ENCODE measurements around the gene CPT2.

DNA sequence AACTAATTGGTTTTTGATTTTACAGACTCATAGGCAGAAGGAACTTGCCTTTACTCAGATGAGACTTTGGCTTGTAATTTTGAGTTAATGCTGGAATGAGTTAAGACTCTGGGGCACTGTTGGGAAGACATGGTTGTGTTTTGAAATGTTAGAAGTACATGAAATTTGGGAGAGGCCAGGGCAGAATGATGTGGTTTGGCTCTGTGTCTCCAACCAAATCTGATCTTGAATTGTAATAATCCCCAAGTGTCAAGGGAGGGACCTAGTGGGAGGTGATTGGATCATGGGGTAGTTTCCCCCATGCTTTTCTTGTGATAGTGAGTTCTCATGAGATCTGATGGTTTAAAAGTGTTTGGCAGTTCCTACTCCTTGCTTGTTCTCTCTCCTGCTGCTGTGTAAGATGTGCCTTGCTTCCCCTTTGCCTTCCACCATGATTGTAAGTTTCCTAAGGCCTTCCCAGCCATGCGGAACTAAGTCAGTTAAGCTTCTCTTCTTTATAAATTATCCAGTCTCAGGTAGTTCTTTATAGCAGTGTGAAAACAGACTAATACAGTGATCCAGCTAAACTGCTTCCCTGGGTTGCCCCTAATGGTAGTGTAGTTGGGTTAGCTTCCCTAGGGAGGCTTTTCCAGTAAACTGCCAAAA, 10.2 kb downstream of the CPT2 start:
- TF ChIP-seq, protein P1, sequence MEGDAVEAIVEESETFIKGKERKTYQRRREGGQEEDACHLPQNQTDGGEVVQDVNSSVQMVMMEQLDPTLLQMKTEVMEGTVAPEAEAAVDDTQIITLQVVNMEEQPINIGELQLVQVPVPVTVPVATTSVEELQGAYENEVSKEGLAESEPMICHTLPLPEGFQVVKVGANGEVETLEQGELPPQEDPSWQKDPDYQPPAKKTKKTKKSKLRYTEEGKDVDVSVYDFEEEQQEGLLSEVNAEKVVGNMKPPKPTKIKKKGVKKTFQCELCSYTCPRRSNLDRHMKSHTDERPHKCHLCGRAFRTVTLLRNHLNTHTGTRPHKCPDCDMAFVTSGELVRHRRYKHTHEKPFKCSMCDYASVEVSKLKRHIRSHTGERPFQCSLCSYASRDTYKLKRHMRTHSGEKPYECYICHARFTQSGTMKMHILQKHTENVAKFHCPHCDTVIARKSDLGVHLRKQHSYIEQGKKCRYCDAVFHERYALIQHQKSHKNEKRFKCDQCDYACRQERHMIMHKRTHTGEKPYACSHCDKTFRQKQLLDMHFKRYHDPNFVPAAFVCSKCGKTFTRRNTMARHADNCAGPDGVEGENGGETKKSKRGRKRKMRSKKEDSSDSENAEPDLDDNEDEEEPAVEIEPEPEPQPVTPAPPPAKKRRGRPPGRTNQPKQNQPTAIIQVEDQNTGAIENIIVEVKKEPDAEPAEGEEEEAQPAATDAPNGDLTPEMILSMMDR (conservative IDR thresholded peaks at IDR 0.05) = no peak
- TF ChIP-seq EZH2 (IDR thresholded peaks at IDR 0.05; ENCODE audit: low read depth) = no peak

Measured in PC-9 (cell line).